Suprapubic skin (tissue), 4 donors: ENCODE data around the gene SCAI.

Source experiments
- EP300 ChIP-seq: sonication (generic); formaldehyde crosslinking; IDR thresholded peaks from one replicate; pipeline ENCODE4 v1.6.1; 2017; ENCODE audit warnings: antibody characterized with exemption
- POLR2AphosphoS5 ChIP-seq, 3 donors: sonication (generic); formaldehyde crosslinking; IDR thresholded peaks; one replicate each; pipeline ENCODE4 v1.6.1; 2017; ENCODE audit warnings: antibody characterized with exemption in 3 of 3
- TF ChIP-seq, protein P1 (sequence below), 2 donors: fragments of 200-600 bp in 1 of 2; fragments of 450-650 bp in 1 of 2; sonication (generic) in 1 of 2; IDR thresholded peaks; one replicate each; pipeline ENCODE4 v1.5.1; 2016 to 2019; ENCODE audit warnings: antibody characterized with exemption in 2 of 2, mild to moderate bottlenecking in 1 of 2, moderate library complexity in 1 of 2

DNA sequence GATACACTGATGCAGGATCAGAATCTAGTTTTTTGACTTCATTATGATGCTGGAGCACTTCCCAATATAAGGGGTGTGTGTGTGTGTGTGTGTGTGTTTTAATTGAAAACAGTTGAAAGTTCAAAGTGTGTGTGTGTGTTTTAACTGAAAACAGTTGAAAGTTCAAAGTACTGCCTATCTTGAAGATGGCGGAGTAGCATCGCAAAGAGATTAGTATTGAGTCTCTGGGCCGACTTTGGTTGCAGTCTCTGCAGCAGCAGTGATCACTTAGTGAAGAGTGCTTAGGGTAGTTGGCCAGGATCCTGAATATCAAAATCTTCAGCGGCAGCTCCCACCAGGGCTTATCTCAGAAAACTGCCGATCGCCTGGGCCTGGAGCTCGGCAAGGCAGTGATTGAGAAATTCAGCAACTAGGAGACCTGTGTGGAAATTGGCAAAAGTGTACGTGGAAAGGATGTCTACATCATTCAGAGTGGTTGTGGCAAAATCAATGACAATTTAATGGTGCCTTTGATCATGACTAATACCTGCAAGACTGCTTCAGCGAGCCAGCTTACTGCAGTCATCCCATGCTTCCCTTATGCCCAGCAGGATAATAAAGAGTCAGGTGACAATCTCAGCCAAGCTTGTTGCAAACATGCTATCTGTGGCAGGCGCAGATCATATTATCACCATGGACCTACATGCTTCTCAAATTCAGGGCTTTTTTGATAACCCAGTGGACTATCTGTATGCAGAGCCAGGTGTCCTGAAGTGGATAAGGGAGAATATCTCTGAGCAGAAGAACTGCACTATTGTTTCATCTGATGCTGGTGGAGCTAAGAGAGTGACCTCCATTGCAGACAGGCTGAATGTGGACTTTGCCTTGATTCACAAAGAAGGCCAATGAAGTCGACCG, 7.3 kb upstream of the SCAI start:
- TF ChIP-seq, protein P1, sequence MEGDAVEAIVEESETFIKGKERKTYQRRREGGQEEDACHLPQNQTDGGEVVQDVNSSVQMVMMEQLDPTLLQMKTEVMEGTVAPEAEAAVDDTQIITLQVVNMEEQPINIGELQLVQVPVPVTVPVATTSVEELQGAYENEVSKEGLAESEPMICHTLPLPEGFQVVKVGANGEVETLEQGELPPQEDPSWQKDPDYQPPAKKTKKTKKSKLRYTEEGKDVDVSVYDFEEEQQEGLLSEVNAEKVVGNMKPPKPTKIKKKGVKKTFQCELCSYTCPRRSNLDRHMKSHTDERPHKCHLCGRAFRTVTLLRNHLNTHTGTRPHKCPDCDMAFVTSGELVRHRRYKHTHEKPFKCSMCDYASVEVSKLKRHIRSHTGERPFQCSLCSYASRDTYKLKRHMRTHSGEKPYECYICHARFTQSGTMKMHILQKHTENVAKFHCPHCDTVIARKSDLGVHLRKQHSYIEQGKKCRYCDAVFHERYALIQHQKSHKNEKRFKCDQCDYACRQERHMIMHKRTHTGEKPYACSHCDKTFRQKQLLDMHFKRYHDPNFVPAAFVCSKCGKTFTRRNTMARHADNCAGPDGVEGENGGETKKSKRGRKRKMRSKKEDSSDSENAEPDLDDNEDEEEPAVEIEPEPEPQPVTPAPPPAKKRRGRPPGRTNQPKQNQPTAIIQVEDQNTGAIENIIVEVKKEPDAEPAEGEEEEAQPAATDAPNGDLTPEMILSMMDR (IDR thresholded peaks at IDR 0.05), result no peak
- TF ChIP-seq POLR2AphosphoS5 (IDR thresholded peaks at IDR 0.05) (no peak), EP300 (no peak)
